ENCODE results near the gene ANTXR2.

The ANTXR2 gene

GRCh38 chr4:80078346-80079092, 5.5 kb upstream of the ANTXR2 start:
- TF ChIP-seq MYC (IDR thresholded peaks at IDR 0.05; ENCODE audit: low read depth, low read length), result no peak
- no peak for TF ChIP-seq POLR2A (IDR thresholded peaks at IDR 0.05; ENCODE audit: extremely low read depth, insufficient read length)
- no peak for TF ChIP-seq MAX (IDR thresholded peaks at IDR 0.05; ENCODE audit: low read depth, low read length)
- no peak for TF ChIP-seq CTCF (IDR thresholded peaks at IDR 0.05; ENCODE audit: low read depth, low read length)
- DNase-seq (ENCODE audit: low read depth), result peak; percentile 33
- H3K4me3 ChIP-seq (ENCODE audit: low read depth, low read length), result peak overlapping the region; percentile 67

DNA sequence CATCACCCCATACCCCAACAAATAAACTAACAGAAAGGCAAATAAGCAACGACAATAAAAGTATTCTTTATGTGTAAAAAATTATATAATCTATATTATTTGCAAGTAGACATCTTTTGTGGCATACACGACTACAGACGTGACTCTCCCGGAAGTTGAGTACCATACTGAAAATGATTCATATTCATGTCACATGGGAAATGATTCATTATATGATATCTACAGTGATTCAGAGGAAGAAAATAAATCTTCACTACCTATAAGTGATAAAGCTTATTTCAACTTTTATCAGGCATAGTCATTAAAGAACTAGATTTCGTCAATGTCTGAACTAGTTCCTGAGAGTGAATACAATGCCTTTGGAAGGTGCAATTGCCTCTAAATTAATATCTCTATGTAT, 4.6 kb upstream of the ANTXR2 start:
- no peak for DNase-seq (ENCODE audit: low read depth)
- peak overlapping the region; percentile 67 for H3K4me3 ChIP-seq (ENCODE audit: low read depth, low read length)
- TF ChIP-seq MAX (IDR thresholded peaks at IDR 0.05; ENCODE audit: low read depth, low read length), result no peak
- TF ChIP-seq POLR2A (IDR thresholded peaks at IDR 0.05; ENCODE audit: extremely low read depth, insufficient read length), result no peak
- TF ChIP-seq CTCF (IDR thresholded peaks at IDR 0.05; ENCODE audit: low read depth, low read length), result no peak
- TF ChIP-seq MYC (IDR thresholded peaks at IDR 0.05; ENCODE audit: low read depth, low read length), result no peak

- DNase-seq (ENCODE audit: low read depth), result no peak
- H3K4me3 ChIP-seq (ENCODE audit: low read depth, low read length), result no peak overlapping the region
- TF ChIP-seq POLR2A (IDR thresholded peaks at IDR 0.05; ENCODE audit: extremely low read depth, insufficient read length), result no peak
These were observed 3.7 kb upstream of the ANTXR2 start for GRCh38 chr4:80076681-80077080.

GRCh38 chr4:80075995-80076675, 3.1 kb upstream of the ANTXR2 start:
- no peak for TF ChIP-seq MAX (IDR thresholded peaks at IDR 0.05; ENCODE audit: low read depth, low read length)
- TF ChIP-seq MYC (IDR thresholded peaks at IDR 0.05; ENCODE audit: low read depth, low read length), result no peak
- no peak for TF ChIP-seq CTCF (IDR thresholded peaks at IDR 0.05; ENCODE audit: low read depth, low read length)
- no peak for TF ChIP-seq POLR2A (IDR thresholded peaks at IDR 0.05; ENCODE audit: extremely low read depth, insufficient read length)
- H3K4me3 ChIP-seq (ENCODE audit: low read depth, low read length), result no peak overlapping the region
- no peak for DNase-seq (ENCODE audit: low read depth)

- TF ChIP-seq MAX (IDR thresholded peaks at IDR 0.05; ENCODE audit: low read depth, low read length) (no peak), CTCF (IDR thresholded peaks at IDR 0.05; ENCODE audit: low read depth, low read length) (no peak), POLR2A (IDR thresholded peaks at IDR 0.05; ENCODE audit: extremely low read depth, insufficient read length) (no peak), MYC (IDR thresholded peaks at IDR 0.05; ENCODE audit: low read depth, low read length) (no peak)
- peak overlapping the region; percentile 80 for H3K4me3 ChIP-seq (ENCODE audit: low read depth, low read length)
- DNase-seq (ENCODE audit: low read depth), result no peak
These were observed 1.6 kb upstream of the ANTXR2 start for GRCh38 chr4:80074651-80075050.

DNA sequence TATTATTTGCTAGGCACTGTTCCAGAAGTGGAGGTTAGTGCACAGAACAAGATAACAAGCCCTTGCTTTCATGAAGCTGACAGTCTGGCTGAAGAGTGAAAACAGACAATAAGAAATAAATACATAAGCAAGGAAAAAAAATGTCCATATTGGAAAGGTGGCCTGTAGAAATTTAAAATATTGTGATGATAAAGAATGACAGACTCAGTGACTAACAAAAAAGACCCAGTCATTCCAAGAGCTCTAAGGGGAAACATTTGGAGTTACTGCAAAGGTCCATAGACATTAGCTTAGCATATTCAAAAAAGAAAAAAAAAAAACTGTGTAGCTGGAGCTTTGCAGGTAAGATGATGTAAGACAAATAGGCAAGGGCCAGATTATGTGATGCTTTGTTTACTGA, 1.0 kb upstream of the ANTXR2 start:
- no peak for DNase-seq (ENCODE audit: low read depth)
- no peak for TF ChIP-seq POLR2A (IDR thresholded peaks at IDR 0.05; ENCODE audit: extremely low read depth, insufficient read length)
- no peak for TF ChIP-seq CTCF (IDR thresholded peaks at IDR 0.05; ENCODE audit: low read depth, low read length)
- TF ChIP-seq MAX (IDR thresholded peaks at IDR 0.05; ENCODE audit: low read depth, low read length), result no peak
- TF ChIP-seq MYC (IDR thresholded peaks at IDR 0.05; ENCODE audit: low read depth, low read length), result no peak
- H3K4me3 ChIP-seq (ENCODE audit: low read depth, low read length), result peak overlapping the region; percentile 80
